Activated naive CD8-positive, alpha-beta T cell treated with anti-CD3 and anti-CD28 coated beads for 36 hours (primary cell): ENCODE measurements around the gene GPR183. TPM values are rescaled to one million over a fixed set of nuclear protein-coding genes. Genes with fewer than 3 reads are reported as not detected.

Source experiments
- DNase-seq: peaks from one replicate; pipeline ENCODE4 v3.0.0; 2021
- H3K27ac Mint-ChIP-seq: one replicate; pipeline ENCODE4 v1.8.0; 2022; ENCODE audit warnings: mild to moderate bottlenecking, moderate library complexity, mixed read lengths
- H3K27me3 Mint-ChIP-seq: one replicate; pipeline ENCODE4 v1.8.0; 2022; ENCODE audit warnings: mild to moderate bottlenecking, mixed read lengths
- H3K36me3 Mint-ChIP-seq: one replicate; pipeline ENCODE4 v1.8.0; 2021; ENCODE audit warnings: mild to moderate bottlenecking, mixed read lengths
- H3K4me1 Mint-ChIP-seq: one replicate; pipeline ENCODE4 v1.8.0; 2021; ENCODE audit warnings: mixed read lengths
- H3K4me3 Mint-ChIP-seq: one replicate; pipeline ENCODE4 v1.8.0; 2022; ENCODE audit warnings: mild to moderate bottlenecking, moderate library complexity, mixed read lengths
- H3K9me3 Mint-ChIP-seq: one replicate; pipeline ENCODE4 v1.8.0; 2022; ENCODE audit warnings: mixed read lengths
- total RNA-seq, 2 experiments: library from RNA; stranded (reverse); gene quantifications; one replicate each; pipeline ENCODE4 v1.2.3, GENCODE V29; 2021

The GPR183 gene
- total RNA-seq, 2 experiments from 2014 or later: 4.3 to 4.5 TPM

DNA sequence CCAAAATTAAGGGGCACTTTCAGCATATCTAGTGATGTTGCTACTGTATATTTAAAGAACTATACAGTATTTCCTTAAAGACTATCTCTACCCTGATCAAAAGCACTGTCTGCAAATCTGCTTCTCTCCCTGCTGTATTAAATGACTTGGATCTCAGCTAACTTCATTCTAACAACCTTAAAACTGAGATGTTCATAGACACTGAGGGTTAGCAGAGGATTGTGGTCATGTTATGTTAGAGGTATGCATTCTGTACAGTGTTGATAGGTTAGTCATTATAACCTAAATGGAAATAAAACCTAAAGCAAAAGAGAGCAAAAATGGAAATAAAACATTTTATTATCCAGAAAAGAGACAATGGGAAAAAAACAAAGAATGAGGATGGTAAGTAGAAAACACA, 9.9 kb downstream of the GPR183 start:
- Mint-ChIP-seq H3K27me3 (no peaks in the 10 kb centered on the region), H3K4me3 (no peak overlapping the region), H3K36me3 (peaks cover 42% of the 10 kb centered on the region), H3K9me3 (no peaks in the 10 kb centered on the region), H3K4me1 (peaks cover 70% of the 10 kb centered on the region), H3K27ac (peak overlapping the region; percentile 91)
- no peak for DNase-seq

DNA sequence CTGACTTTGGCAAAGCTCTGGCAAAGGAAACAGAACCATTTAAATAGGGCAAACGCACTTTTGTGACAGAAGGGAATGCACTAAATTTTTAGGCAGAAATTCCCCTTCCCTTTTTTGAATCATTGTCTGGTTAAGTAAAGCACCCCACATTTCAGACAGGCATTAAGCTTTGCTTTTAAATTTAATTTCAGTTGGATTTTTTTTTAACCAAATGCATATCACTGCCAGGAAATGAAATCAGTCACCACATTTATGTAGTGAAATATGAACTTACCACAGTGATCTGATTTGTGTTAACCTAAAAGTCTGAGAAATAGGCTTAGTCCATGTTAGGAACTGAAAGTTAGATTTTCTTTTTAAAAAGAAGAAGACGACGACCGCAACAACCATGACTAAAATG, 10.8 kb downstream of the GPR183 start:
- Mint-ChIP-seq H3K4me1 (peaks cover 66% of the 10 kb centered on the region), H3K9me3 (no peaks in the 10 kb centered on the region), H3K27ac (peak overlapping the region; percentile 91), H3K27me3 (no peaks in the 10 kb centered on the region), H3K4me3 (peak overlapping the region; percentile 75), H3K36me3 (peaks cover 46% of the 10 kb centered on the region)
- DNase-seq: no peak

DNA sequence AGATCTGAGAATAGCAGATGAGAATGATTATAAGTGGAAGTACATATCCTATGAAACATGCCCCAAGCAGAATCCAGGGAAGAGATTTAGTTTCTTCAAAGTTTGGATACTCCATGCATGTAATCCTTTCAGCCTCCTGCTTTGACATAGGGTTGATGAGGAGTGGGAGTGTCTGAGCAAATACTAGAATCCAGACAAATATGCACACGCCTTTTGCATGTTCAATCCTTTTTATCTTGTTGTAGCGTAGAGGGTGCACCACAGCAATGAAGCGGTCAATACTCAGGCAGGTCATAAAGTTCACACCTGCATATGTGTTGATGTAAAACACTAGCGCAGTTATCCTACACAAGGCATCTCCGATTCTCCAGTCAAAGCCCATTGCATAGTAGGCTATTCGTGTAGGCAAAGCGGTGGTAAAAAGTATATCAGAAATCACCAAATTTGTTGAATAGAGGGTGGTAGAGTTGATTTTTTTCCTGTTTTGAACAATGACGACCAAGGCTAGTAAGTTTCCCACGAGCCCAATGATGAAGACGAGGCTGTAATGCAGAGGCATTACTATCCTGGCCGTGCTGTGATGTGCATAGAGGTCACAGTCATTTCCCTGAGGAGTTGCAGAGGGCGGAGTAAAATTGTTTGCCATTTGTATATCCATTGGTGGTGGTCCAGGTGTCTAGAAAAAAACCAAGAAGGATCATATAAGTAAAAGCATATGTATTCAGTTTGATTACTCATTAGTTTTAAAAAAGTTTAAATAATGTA, 11.5 kb downstream of the GPR183 start:
- Mint-ChIP-seq H3K27me3 (no peaks in the 10 kb centered on the region), H3K9me3 (no peaks in the 10 kb centered on the region), H3K4me3 (peak overlapping the region; percentile 19), H3K27ac (peak overlapping the region; percentile 73), H3K4me1 (peaks cover 66% of the 10 kb centered on the region), H3K36me3 (peaks cover 51% of the 10 kb centered on the region)
- no peak for DNase-seq

DNA sequence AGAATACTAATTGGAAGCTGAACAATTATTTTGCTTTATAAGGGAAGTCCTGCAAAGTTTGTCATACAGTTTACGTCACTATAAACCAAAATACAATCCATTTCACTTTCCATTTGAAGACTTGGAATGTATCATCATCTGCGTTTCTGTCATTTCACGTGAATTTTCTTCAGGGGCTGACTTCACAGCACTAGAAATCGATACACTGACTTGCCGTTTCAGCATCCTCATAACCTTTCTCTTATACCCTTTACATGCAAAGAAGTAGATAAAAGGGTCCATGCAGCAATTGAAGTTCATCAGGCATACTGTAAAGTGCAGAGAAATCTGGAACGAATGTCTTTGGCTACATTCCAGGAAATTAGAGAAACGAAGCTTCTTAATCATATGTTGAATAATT, 12.2 kb downstream of the GPR183 start:
- no peak overlapping the region for H3K4me3 Mint-ChIP-seq
- DNase-seq: no peak
- no peaks in the 10 kb centered on the region for H3K9me3 Mint-ChIP-seq
- peaks cover 58% of the 10 kb centered on the region for H3K36me3 Mint-ChIP-seq
- H3K4me1 Mint-ChIP-seq: peaks cover 68% of the 10 kb centered on the region
- no peaks in the 10 kb centered on the region for H3K27me3 Mint-ChIP-seq
- peak overlapping the region; percentile 73 for H3K27ac Mint-ChIP-seq

DNA sequence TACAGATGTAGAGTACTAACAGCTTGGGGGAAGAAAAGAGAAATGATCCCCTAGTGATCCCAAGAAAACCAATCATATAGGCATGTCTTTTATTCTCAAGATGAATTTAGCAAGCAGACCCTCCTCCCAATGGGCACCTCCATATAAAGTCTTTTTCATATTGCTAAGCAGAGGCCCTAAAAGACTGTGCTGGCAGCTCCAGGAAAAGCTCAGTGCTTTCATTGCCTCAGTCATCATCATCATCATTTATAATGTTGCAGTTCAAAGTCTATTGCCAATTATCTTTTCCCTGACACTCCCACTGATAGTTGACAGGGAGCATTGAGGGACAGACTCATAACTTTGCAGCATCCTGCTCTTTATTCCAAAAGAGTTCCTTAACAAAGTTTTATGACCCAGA, 13.0 kb downstream of the GPR183 start:
- Mint-ChIP-seq H3K36me3 (peaks cover 65% of the 10 kb centered on the region), H3K4me3 (no peak overlapping the region), H3K27ac (peak overlapping the region; percentile 38), H3K27me3 (no peaks in the 10 kb centered on the region), H3K9me3 (peaks cover 3% of the 10 kb centered on the region), H3K4me1 (peaks cover 71% of the 10 kb centered on the region)
- no peak for DNase-seq

DNA sequence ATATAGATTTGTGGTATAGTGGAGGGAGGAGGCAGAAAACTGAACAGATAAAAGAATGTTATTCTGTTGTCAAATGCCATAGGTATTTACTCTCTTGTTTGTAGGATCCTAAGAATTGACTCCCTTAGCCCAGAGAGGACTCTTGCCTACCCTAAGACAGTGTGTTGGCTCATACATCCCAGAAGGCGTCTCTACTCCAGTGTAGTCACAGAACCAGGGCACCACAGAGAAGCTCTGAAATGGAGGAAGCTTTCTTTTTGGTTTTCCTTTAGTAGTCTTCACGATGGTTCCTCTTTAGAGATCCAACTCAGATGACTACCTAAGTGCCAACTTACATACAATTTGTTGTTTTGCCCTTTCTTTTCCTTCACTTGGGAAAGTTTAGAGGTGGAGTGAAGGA, 14.0 kb downstream of the GPR183 start:
- no peak for DNase-seq
- no peaks in the 10 kb centered on the region for H3K27me3 Mint-ChIP-seq
- no peak overlapping the region for H3K27ac Mint-ChIP-seq
- H3K9me3 Mint-ChIP-seq: peaks cover 5% of the 10 kb centered on the region
- no peak overlapping the region for H3K4me3 Mint-ChIP-seq
- peaks cover 70% of the 10 kb centered on the region for H3K36me3 Mint-ChIP-seq
- H3K4me1 Mint-ChIP-seq: peaks cover 77% of the 10 kb centered on the region

DNA sequence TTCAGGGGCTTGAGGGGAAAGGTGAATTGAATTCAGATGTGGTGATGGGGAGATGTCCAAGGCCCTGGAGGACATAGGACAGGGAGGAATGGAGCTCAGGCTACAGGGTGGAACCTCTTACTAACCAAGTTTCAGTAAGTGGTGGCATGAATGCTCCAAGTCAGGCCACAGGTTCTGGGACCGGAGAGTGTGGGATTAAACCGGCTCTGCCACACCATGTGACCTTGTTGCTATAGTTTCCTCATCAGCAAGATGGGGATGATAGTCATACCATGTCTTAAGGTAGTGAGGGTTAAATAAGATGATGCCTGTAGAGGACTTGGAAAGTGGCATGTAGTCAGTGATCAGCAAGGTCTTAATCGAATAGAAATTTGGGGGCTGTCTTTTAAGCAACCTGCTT, 16.3 kb downstream of the GPR183 start:
- Mint-ChIP-seq H3K27ac (peak overlapping the region; percentile 77), H3K27me3 (no peaks in the 10 kb centered on the region), H3K4me1 (peaks cover 77% of the 10 kb centered on the region), H3K4me3 (no peak overlapping the region), H3K9me3 (peaks cover 5% of the 10 kb centered on the region), H3K36me3 (peaks cover 68% of the 10 kb centered on the region)
- DNase-seq: no peak

DNA sequence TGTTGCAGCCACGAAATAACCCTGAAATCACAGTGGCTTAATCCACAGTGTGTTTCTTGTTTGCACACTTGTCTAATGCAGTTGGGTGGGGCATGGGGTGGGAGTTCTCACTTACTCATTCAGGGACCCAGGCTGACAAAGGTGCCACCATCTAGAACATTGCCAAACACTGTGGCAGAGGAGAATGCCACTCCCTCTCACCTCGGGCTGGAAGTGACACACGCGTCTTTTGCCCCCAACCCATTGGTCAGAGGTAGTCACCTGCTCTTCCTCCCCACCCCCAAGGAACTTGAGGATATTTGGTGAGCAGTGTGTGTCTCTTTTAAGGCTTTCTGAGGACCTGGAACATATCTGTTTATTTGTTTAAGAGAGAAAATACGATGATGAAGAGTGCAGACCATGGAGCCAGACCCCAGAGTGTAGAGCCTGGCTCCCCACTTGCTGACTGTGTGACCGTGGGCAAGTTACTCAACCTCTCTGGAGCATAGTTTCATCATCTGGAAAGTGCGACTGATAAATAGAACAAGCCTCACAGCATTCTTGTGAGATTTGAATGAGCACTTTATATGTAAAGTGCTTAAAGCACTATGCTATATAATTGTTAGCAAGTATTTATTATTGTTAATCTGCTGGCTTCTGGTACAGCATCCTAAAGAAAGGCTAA, 17.4 kb downstream of the GPR183 start:
- Mint-ChIP-seq H3K36me3 (peaks cover 58% of the 10 kb centered on the region), H3K9me3 (peaks cover 5% of the 10 kb centered on the region), H3K27ac (peak overlapping the region; percentile 83), H3K4me1 (peaks cover 76% of the 10 kb centered on the region), H3K27me3 (no peaks in the 10 kb centered on the region), H3K4me3 (no peak overlapping the region)
- peak; percentile 30 for DNase-seq

DNA sequence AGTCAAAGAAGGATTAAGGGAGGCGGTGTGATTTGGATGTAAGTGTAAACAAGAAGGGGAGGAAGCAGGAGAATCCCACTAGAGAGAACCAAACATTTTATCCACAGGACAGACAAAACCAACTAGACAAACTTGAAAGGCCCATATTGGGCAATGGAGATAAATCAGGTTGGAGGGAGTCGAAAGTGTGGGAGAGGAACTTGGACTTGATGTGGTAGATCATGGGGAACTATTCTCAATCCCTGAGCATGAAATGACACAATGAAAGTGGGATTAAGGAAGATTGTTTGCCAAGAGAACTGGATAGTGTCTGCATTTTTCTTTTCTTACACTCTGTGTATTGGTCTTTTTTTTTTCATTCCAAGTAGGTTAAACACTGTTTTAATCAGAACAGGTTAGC, 17.9 kb downstream of the GPR183 start:
- H3K9me3 Mint-ChIP-seq: peaks cover 5% of the 10 kb centered on the region
- H3K4me3 Mint-ChIP-seq: peak overlapping the region; percentile 30
- DNase-seq: no peak
- no peaks in the 10 kb centered on the region for H3K27me3 Mint-ChIP-seq
- peaks cover 80% of the 10 kb centered on the region for H3K4me1 Mint-ChIP-seq
- peaks cover 61% of the 10 kb centered on the region for H3K36me3 Mint-ChIP-seq
- peak overlapping the region; percentile 83 for H3K27ac Mint-ChIP-seq

DNA sequence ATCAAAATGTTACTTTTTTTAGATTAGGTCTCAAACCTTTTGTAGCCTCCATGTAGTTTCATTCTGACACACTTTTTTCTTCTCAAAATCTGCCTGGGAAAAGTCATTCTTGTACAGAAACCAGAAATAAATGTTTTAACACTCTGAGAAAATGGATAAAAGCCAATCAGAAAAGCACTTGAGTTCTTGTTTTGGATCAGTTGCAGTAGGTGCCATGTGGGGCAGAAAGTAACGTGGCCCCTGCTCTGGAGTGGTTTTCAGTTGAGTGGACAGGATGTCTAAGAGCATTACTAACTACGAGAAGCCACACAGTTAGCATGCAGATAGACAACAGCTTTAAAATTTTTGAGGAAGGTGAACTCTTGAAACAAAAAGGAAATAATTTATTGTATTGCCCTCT, 19.1 kb downstream of the GPR183 start:
- peak overlapping the region; percentile 83 for H3K27ac Mint-ChIP-seq
- H3K9me3 Mint-ChIP-seq: peaks cover 5% of the 10 kb centered on the region
- H3K4me1 Mint-ChIP-seq: peaks cover 76% of the 10 kb centered on the region
- H3K36me3 Mint-ChIP-seq: peaks cover 53% of the 10 kb centered on the region
- H3K4me3 Mint-ChIP-seq: peak overlapping the region; percentile 22
- peak; percentile 68 for DNase-seq
- H3K27me3 Mint-ChIP-seq: no peaks in the 10 kb centered on the region

DNA sequence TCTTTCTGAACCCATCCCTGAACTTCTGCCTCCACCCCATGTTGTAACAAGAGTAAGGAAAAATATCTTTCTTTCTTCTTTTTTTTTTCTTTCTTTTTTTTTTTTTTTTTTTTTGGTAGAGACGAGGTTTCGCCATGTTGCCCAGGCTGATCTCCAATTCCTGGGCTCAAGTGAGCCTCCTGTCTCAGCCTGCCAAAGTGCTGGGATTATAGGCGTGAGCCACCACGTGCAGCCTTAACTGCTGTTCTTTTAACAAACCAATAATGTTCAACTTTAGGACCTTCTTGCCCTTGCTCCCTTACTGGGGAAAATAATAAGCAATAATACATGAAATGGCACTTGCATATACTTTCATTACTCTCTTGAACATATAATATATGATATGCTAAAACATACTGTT, 19.6 kb downstream of the GPR183 start:
- Mint-ChIP-seq H3K27me3 (no peaks in the 10 kb centered on the region), H3K4me3 (no peak overlapping the region), H3K36me3 (peaks cover 49% of the 10 kb centered on the region), H3K4me1 (peaks cover 77% of the 10 kb centered on the region), H3K9me3 (peaks cover 5% of the 10 kb centered on the region), H3K27ac (peak overlapping the region; percentile 83)
- DNase-seq: no peak

DNA sequence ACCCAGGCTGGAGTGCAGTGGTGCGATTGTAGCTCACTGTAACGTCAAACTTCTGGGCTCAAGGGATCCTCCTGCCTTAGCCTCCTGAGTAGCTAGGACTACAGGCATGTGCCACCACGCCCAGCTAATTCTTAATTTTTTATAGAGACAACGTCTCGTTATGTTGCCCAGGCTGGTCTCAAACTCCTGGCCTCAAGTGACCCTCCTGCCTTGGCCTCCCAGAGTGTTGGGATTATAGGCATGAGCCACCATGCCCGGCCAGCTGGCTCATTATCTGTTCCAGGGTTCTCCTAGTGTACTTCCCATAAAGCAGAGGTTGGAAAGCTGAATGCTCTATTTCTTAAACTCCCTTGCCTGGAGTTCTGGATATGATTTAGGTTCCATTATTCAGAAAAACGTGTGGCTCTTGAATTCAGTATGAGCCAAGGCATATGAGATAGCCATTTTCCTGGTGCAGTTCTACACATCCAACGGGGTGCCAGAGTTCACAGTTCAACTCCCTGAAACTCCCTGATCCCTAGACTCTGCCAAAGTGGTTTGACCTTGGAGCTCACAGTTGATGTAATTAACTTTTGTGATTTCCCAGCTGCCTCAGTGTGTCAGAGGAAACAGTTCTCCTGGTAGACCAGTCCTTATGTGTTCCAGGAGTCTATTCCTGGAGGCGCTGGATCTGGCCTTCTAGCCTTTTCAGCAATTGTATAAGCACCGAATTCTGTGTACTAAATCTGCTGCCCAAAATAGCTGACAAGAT, 21.6 kb downstream of the GPR183 start:
- Mint-ChIP-seq H3K9me3 (peaks cover 5% of the 10 kb centered on the region), H3K4me3 (no peak overlapping the region), H3K27me3 (no peaks in the 10 kb centered on the region), H3K4me1 (peaks cover 91% of the 10 kb centered on the region), H3K27ac (peak overlapping the region; percentile 49), H3K36me3 (peaks cover 44% of the 10 kb centered on the region)
- DNase-seq: no peak

DNA sequence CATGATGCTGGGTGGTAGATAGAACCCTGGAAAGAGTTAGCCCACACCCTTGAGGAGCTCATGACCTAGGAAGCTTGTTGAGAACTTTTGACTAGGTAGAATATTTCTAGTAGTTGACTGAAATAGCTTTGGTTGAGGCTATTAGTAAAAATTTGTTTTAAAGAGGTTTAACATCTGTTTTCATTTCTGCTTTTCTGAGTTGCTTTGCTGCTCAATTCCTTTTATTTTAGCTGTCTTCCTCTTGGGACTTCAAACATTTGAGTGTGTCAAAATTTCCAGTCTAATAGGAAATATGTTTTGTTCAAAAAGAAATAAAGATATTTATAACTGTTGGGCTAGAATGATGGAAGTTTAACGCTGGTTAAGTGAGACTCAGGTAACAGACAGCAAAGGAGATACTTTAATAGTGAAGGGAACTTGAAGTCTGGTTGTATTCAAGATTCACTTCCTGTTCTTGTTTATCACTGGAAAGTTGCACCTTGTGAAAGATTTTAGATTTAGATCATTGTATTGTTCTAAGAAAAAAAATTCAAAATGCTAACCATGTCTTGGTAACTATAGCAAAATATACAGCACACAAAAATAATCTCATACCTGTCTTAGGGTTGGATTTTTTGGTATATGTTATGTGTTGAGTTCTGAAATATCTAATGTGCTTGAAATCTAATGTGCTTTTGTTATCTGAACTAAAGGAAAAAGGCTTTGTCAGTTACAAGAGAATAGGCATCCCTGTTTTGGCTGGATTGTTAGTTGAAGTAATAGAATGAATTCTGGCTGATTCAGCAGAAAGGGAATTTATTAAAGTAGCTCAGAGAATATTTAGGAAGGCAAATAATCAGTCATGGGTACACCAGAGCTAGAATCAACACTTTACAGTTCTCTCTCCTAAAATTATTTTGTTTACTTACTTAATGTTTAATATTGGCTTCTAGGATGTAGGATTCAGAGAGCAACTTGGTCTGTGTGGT, 24.7 kb downstream of the GPR183 start:
- H3K27me3 Mint-ChIP-seq: no peaks in the 10 kb centered on the region
- H3K27ac Mint-ChIP-seq: peak overlapping the region; percentile 80
- H3K9me3 Mint-ChIP-seq: no peaks in the 10 kb centered on the region
- peaks cover 86% of the 10 kb centered on the region for H3K4me1 Mint-ChIP-seq
- peaks cover 38% of the 10 kb centered on the region for H3K36me3 Mint-ChIP-seq
- H3K4me3 Mint-ChIP-seq: no peak overlapping the region
- no peak for DNase-seq

DNA sequence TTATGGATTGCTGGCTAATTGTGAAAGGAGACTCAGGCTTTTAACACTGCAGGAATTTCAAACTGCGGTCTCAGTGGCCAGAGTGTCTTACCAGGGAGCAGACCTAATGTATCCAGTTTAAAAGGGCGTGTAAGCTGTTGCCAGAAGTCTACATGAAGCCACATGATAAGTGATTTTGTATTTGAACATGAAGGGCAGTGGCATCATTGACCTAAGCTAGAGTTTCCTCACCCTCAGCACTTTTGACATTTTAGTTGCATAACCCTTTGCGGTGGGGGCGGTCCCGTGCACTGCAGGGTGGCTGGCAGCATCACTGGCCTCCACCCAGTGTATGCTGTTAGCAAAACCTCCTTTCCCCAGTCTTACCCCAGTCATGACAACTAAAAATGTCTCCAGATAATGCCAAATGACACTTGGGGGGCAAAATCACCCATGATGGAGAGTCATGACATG, 25.4 kb downstream of the GPR183 start:
- Mint-ChIP-seq H3K27ac (peak overlapping the region; percentile 80), H3K36me3 (peaks cover 38% of the 10 kb centered on the region), H3K27me3 (no peaks in the 10 kb centered on the region), H3K4me1 (peaks cover 83% of the 10 kb centered on the region), H3K9me3 (no peaks in the 10 kb centered on the region), H3K4me3 (no peak overlapping the region)
- DNase-seq: peak; percentile 35
